Stomach (tissue), 9 donors: ENCODE measurements around the gene R3HDM2. TPM values are rescaled to one million over a fixed set of nuclear protein-coding genes. Genes with fewer than 3 reads are reported as not detected.

Experiments used
- DNase-seq, 2 donors: peaks; one replicate each; pipeline versions ENCODE4 v3.0.0 to v3.0.0-alpha.2; 2013 to 2019
- H3K27ac ChIP-seq, 5 donors: fragments of 200-600 bp in 4 of 5; sonication (generic) in 4 of 5; one replicate each; pipeline ENCODE4 v1.5.1; 2013 to 2019; ENCODE audit warnings: mild to moderate bottlenecking in 1 of 5, moderate library complexity in 1 of 5
- H3K27me3 ChIP-seq, 3 donors: fragments of 200-600 bp; sonication (generic); one replicate each; pipeline ENCODE4 v1.5.1; 2017 to 2019; ENCODE audit warnings: mixed run types in 1 of 3
- H3K36me3 ChIP-seq, 4 donors: fragments of 200-600 bp; sonication (generic); 1 replicate in 3 of 4; 2 replicates in 1 of 4; pipeline ENCODE4 v1.5.1; 2016 to 2019
- H3K4me1 ChIP-seq, 4 donors: fragments of 200-600 bp; sonication (generic); one replicate each; pipeline ENCODE4 v1.5.1; 2016 to 2019
- H3K4me3 ChIP-seq, 4 donors: fragments of 200-600 bp; sonication (generic) in 3 of 4; one replicate each; pipeline ENCODE4 v1.5.1; 2016 to 2019; ENCODE audit warnings: mild to moderate bottlenecking in 1 of 4
- H3K9me3 ChIP-seq, 4 donors: fragments of 200-600 bp; sonication (generic); one replicate each; pipeline ENCODE4 v1.5.1; 2016 to 2019
- CTCF ChIP-seq, 7 experiments: fragments of 450-650 bp in 4 of 7; fragments of 200-600 bp in 3 of 7; sonication (generic) in 3 of 7; IDR thresholded peaks; one replicate each; pipeline ENCODE4 v1.5.1; 2016 to 2019; ENCODE audit warnings: antibody characterized with exemption in 7 of 7, control low read depth in 2 of 7, mild to moderate bottlenecking in 1 of 7
- EP300 ChIP-seq: sonication (generic); formaldehyde crosslinking; IDR thresholded peaks from one replicate; pipeline ENCODE4 v1.6.1; 2017; ENCODE audit warnings: antibody characterized with exemption
- POLR2A ChIP-seq, 4 donors: fragments of 450-650 bp; IDR thresholded peaks; one replicate each; pipeline ENCODE4 v1.6.1; 2016; ENCODE audit warnings: antibody characterized with exemption in 4 of 4, control low read depth in 2 of 4, mild to moderate bottlenecking in 1 of 4, moderate library complexity in 1 of 4
- POLR2AphosphoS5 ChIP-seq, 3 donors: sonication (generic); formaldehyde crosslinking; IDR thresholded peaks; one replicate each; pipeline ENCODE4 v1.6.1; 2016; ENCODE audit warnings: antibody characterized with exemption in 3 of 3
- WGBS, 5 donors: extraction: QIAGEN DNeasy Blood & Tissue Kit in 3 of 5; methylation state at CpG; one replicate each; pipeline versions ENCODE4 v1.1.5 to v1.1.7; 2013 to 2018; 5-methylcytosine and 5-hydroxymethylcytosine counted together
- intact Hi-C: fragments of 100-400 bp; cut with DNase I; formaldehyde crosslinking; loops from one replicate; pipeline ENCODE4 v1.15.1; 2023; ENCODE audit warnings: low total_unique reads
- polyA plus RNA-seq, 3 donors: library from polyadenylated mRNA; stranded (reverse); fragments of 200-250 nt; gene quantifications; one replicate each; pipeline ENCODE4 v1.2.3, GENCODE V29; 2013
- total RNA-seq, 5 donors: library from RNA; depleted of rRNA; stranded (reverse); fragments of >200 nt; gene quantifications; one replicate each; pipeline versions ENCODE4 v1.1.0 to v1.2.3, GENCODE V29; 2014 to 2016
- donor health status: healthy with polysubstance abuse.
- donor health status: Bipolar disorder and iron deficiency.
- donor health status: healthy.

Gene R3HDM2
- total and polyA plus RNA-seq, 8 donors, result 12.4 to 64.3 (median 24.5) TPM

GRCh38 chr12:57223191-57224165, 207.4 kb downstream of the R3HDM2 start:
- intact Hi-C loops, result no loop called here
- WGBS, 5 donors, result 53 to 67% (median 59%) methylated on average over 19 to 22 of the region's 22 CpGs
- no peaks in the 10 kb centered on the region for H3K9me3 ChIP-seq
- peaks cover 44 to 90% (median 85%) of the 10 kb centered on the region in 3 donors for H3K27me3 ChIP-seq
- TF ChIP-seq CTCF (IDR thresholded peaks at IDR 0.05) (no peak), EP300 (no peak), POLR2A (IDR thresholded peaks at IDR 0.05) (no peak), POLR2AphosphoS5 (IDR thresholded peaks at IDR 0.05) (no peak)
- H3K4me1 ChIP-seq, result peaks cover 5 to 34% (median 27%) of the 10 kb centered on the region in 4 donors
- H3K27ac ChIP-seq, result no peak overlapping the region
- no peaks in the 10 kb centered on the region for H3K36me3 ChIP-seq
- no peak for DNase-seq
- no peak overlapping the region for H3K4me3 ChIP-seq

- DNase-seq, result no peak
- TF ChIP-seq POLR2A (IDR thresholded peaks at IDR 0.05) (no peak), CTCF (IDR thresholded peaks at IDR 0.05) (no peak), EP300 (no peak), POLR2AphosphoS5 (IDR thresholded peaks at IDR 0.05) (no peak)
- Histone ChIP-seq H3K9me3 (no peaks in the 10 kb centered on the region), H3K27ac (no peak overlapping the region), H3K4me1 (peaks cover 7 to 37% (median 30%) of the 10 kb centered on the region in 4 donors), H3K4me3 (no peak overlapping the region), H3K36me3 (no peaks in the 10 kb centered on the region), H3K27me3 (peaks cover 50 to 99% (median 94%) of the 10 kb centered on the region in 3 donors)
- WGBS, 5 donors, result 22 to 41% (median 26%) methylated on average over 7 to 13 of the region's 13 CpGs
- intact Hi-C loops, result no loop called here
Observed at GRCh38 chr12:57222286-57223190, 208.3 kb downstream of the R3HDM2 start.

GRCh38 chr12:57221169-57221917, 209.5 kb downstream of the R3HDM2 start:
- H3K27me3 ChIP-seq, result peaks cover 47 to 100% (median 95%) of the 10 kb centered on the region in 3 donors
- TF ChIP-seq CTCF (IDR thresholded peaks at IDR 0.05) (no peak), EP300 (no peak), POLR2A (IDR thresholded peaks at IDR 0.05) (no peak), POLR2AphosphoS5 (IDR thresholded peaks at IDR 0.05) (no peak)
- 9 to 16% (median 10%) methylated on average over 13 to 24 of the region's 24 CpGs for WGBS, 5 donors
- peaks cover 12 to 39% (median 33%) of the 10 kb centered on the region in 4 donors for H3K4me1 ChIP-seq
- no peaks in the 10 kb centered on the region for H3K36me3 ChIP-seq
- no peak overlapping the region for H3K27ac ChIP-seq
- intact Hi-C loops, result no loop called here
- no peak for DNase-seq
- H3K9me3 ChIP-seq, result no peaks in the 10 kb centered on the region
- no peak overlapping the region for H3K4me3 ChIP-seq
